ENCODE results near the gene CYP2A6. TPM values are rescaled to one million over a fixed set of nuclear protein-coding genes. Genes with fewer than 3 reads are reported as not detected.

Gene CYP2A6
- total and polyA plus RNA-seq, 2 experiments from 2014 or later: 0.39 TPM; not detected in 1

- no peak for TF ChIP-seq CTCF (conservative IDR thresholded peaks at IDR 0.05; ENCODE audit: low read depth in 2 of 2)
- TF ChIP-seq EZH2 (IDR thresholded peaks at IDR 0.05; ENCODE audit: low read depth, unreplicated experiment): no peak
- TF ChIP-seq ZNF462 (CRISPR knock-in tag; IDR thresholded peaks at IDR 0.05): no peak
- TF ChIP-seq CREB1 (CRISPR knock-in tag; IDR thresholded peaks at IDR 0.05; ENCODE audit: low read depth): no peak
- TF ChIP-seq ZNF331 (CRISPR knock-in tag; IDR thresholded peaks at IDR 0.05; ENCODE audit: low read depth): no peak
- TF ChIP-seq STAT1 (IDR thresholded peaks at IDR 0.05; ENCODE audit: unreplicated experiment): no peak
- TF ChIP-seq EZH2phosphoT487 (IDR thresholded peaks at IDR 0.05; ENCODE audit: unreplicated experiment): no peak
- TF ChIP-seq ZNF114 (CRISPR knock-in tag; IDR thresholded peaks at IDR 0.05): no peak
- no peak for TF ChIP-seq NANOG (IDR thresholded peaks at IDR 0.05; ENCODE audit: borderline replicate concordance)
- no peak for TF ChIP-seq JUNB (IDR thresholded peaks at IDR 0.05; ENCODE audit: unreplicated experiment)
Observed at GRCh38 chr19:40815223-40815622, 35.0 kb downstream of the CYP2A6 start (continued).

Measured in GM23338 (cell line).